Body of pancreas (tissue), 4 donors: ENCODE data around the gene VKORC1.
A peak's percentile ranks its signal among the peaks of the same experiment; 100 is the strongest.

Source experiments
- POLR2A ChIP-seq, 3 donors: fragments of 450-650 bp; IDR thresholded peaks; one replicate each; pipeline ENCODE4 v1.6.1; 2016; ENCODE audit warnings: antibody characterized with exemption in 3 of 3, mild to moderate bottlenecking in 2 of 3
- TF ChIP-seq, protein P1 (sequence below), 7 experiments: fragments of 450-650 bp in 4 of 7; fragments of 200-600 bp in 3 of 7; sonication (generic) in 3 of 7; IDR thresholded peaks; one replicate each; pipeline ENCODE4 v1.5.1; 2016 to 2019; ENCODE audit warnings: antibody characterized with exemption in 7 of 7

DNA sequence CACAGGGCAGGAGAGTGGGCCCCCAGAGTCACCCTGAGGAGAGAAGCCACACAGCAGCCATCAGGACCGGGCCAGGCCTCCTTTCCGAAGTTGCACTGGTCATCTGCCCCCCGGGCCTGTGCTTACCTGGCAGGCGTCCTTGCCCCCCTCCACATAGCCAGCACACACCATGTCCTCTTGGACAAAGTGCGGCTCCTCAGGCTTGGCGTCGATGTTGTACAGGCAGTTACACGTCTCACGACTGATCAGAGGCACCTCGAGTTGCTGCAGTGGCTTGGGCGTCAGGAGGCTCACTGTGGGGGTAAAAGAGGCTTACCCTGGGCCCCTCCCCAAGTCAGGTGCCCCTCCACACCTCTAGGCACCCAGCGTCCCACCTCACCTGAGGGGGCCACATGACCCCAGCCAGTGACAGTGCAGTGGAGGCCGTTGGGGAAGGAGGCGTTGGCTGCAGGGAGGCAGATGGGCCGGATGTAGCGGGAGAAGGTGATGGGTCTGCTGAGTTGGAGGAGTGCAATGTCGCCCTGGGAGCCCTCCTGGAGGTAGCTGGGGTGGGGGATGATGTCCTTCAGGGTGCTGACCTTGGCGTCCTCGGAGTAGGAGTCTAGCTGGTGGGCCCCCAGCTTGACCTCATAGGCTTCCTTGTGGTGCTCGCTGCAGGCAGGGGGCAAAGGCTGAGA, 37.8 kb upstream of the VKORC1 start:
- TF ChIP-seq, protein P1, sequence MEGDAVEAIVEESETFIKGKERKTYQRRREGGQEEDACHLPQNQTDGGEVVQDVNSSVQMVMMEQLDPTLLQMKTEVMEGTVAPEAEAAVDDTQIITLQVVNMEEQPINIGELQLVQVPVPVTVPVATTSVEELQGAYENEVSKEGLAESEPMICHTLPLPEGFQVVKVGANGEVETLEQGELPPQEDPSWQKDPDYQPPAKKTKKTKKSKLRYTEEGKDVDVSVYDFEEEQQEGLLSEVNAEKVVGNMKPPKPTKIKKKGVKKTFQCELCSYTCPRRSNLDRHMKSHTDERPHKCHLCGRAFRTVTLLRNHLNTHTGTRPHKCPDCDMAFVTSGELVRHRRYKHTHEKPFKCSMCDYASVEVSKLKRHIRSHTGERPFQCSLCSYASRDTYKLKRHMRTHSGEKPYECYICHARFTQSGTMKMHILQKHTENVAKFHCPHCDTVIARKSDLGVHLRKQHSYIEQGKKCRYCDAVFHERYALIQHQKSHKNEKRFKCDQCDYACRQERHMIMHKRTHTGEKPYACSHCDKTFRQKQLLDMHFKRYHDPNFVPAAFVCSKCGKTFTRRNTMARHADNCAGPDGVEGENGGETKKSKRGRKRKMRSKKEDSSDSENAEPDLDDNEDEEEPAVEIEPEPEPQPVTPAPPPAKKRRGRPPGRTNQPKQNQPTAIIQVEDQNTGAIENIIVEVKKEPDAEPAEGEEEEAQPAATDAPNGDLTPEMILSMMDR (IDR thresholded peaks at IDR 0.05): no peak
- peak in 1 of 3 donors; percentile 3 for TF ChIP-seq POLR2A (IDR thresholded peaks at IDR 0.05)
